OCI-LY3 (cell line): ENCODE measurements around the gene IFI27.

Experiments
- EZH2phosphoT487 ChIP-seq: fragments of 200-600 bp; shearing (Covaris generic); IDR thresholded peaks from 2 replicates; pipeline ENCODE4 v1.6.1; 2018; ENCODE audit warnings: antibody characterized with exemption, mixed run types, low read depth
- TF ChIP-seq, protein P1 (sequence below): fragments of 200-600, 300-600 bp; sonication (generic); IDR thresholded peaks from 2 replicates; pipeline ENCODE4 v1.5.1; 2014; ENCODE audit warnings: antibody characterized with exemption, low read length, low read depth

DNA sequence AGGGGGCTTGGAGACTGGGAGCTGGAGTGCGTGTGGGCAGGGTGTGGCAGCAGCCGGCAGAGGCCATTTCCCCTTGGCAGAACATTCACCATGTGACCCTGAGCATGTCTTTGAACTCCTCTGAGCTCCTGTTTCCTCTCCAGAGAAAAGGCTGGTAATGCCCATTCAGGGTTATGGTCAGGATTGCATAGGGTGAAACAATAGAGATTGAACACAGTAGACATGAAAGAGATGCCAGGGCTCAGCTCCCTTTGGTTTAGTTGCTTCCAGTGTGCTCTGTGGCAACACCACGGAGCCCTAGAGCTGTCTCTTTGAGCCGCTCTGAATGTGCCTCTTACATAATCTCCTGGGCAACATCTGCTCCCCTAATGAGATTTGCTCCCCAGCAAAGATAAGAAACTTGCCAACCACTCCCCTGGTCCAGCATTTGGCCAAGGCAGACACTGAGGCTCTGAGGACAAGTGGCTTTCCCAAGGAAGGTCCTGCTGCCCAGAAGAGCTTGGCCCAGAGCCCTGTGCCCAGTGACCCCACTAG, 4.6 kb downstream of the IFI27 start:
- TF ChIP-seq, protein P1, sequence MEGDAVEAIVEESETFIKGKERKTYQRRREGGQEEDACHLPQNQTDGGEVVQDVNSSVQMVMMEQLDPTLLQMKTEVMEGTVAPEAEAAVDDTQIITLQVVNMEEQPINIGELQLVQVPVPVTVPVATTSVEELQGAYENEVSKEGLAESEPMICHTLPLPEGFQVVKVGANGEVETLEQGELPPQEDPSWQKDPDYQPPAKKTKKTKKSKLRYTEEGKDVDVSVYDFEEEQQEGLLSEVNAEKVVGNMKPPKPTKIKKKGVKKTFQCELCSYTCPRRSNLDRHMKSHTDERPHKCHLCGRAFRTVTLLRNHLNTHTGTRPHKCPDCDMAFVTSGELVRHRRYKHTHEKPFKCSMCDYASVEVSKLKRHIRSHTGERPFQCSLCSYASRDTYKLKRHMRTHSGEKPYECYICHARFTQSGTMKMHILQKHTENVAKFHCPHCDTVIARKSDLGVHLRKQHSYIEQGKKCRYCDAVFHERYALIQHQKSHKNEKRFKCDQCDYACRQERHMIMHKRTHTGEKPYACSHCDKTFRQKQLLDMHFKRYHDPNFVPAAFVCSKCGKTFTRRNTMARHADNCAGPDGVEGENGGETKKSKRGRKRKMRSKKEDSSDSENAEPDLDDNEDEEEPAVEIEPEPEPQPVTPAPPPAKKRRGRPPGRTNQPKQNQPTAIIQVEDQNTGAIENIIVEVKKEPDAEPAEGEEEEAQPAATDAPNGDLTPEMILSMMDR = no peak
- TF ChIP-seq EZH2phosphoT487 = no peak
